HEK293 (cell line): Measurements from ENCODE around the gene INSM1.

Experiments used
- CTCF ChIA-PET: fragments of 350-600 bp; formaldehyde crosslinking; extraction: SDS; loops from one replicate; lab custom pipeline; 2021; ENCODE audit warnings: antibody characterized with exemption; lab: Yijun Ruan, JAX
- POLR2A ChIA-PET: fragments of 300-600 bp; formaldehyde crosslinking; extraction: SDS; loops from one replicate; lab custom pipeline; 2020; ENCODE audit warnings: antibody characterized with exemption, inconsistent platforms; lab: Yijun Ruan, JAX
- H3K27ac ChIP-seq: fragments of 200-500 bp; sonication (Bioruptor generic); 2 replicates; pipeline ENCODE4 v1.5.1; 2014; ENCODE audit warnings: low read depth, low read length, control low read depth, inconsistent platforms; ENCODE audit errors: extremely low read depth
- H3K36me3 ChIP-seq, 2 experiments: fragments of 200-500 bp in 1 of 2; sonication (Bioruptor generic) in 1 of 2; 1 replicate in 1 of 2; 2 replicates in 1 of 2; pipeline ENCODE4 v1.5.1; 2014 to 2017; ENCODE audit warnings: inconsistent platforms in 2 of 2, low read length in 2 of 2; ENCODE audit not compliant: control insufficient read depth in 2 of 2, insufficient read depth in 1 of 2
- H3K4me1 ChIP-seq: fragments of 200-500 bp; sonication (Bioruptor generic); 2 replicates; pipeline ENCODE4 v1.5.1; 2014; ENCODE audit warnings: mild to moderate bottlenecking, low read length, inconsistent platforms; ENCODE audit not compliant: control insufficient read depth, insufficient read depth
- H3K4me3 ChIP-seq: 2 replicates; pipeline ENCODE4 v1.5.1; 2011; ENCODE audit warnings: low read depth, mild to moderate bottlenecking, control low read depth, low read length, moderate library complexity
- H3K9me3 ChIP-seq: fragments of 200-500 bp; sonication (Bioruptor generic); 2 replicates; pipeline ENCODE4 v1.5.1; 2014; ENCODE audit warnings: low read depth, low read length, inconsistent platforms; ENCODE audit not compliant: control insufficient read depth, insufficient read depth
- GFI1B ChIP-seq: fragments of 450-650 bp; formaldehyde crosslinking; IDR thresholded peaks from 2 replicates; pipeline ENCODE4 v1.5.1; 2016; ENCODE audit warnings: missing biosample characterization, missing genetic modification characterization
- GLIS1 ChIP-seq: fragments of 450-650 bp; formaldehyde crosslinking; IDR thresholded peaks from 2 replicates; pipeline ENCODE4 v1.5.1; 2016; ENCODE audit warnings: missing biosample characterization, missing genetic modification characterization
- SCRT1 ChIP-seq: fragments of 450-650 bp; formaldehyde crosslinking; IDR thresholded peaks from 2 replicates; pipeline ENCODE4 v1.5.1; 2016; ENCODE audit warnings: missing biosample characterization, missing genetic modification characterization, borderline replicate concordance
- SCRT2 ChIP-seq: fragments of 450-650 bp; formaldehyde crosslinking; IDR thresholded peaks from 2 replicates; pipeline ENCODE4 v1.5.1; 2016; ENCODE audit warnings: missing biosample characterization, missing genetic modification characterization
- YY2 ChIP-seq: fragments of 450-650 bp; formaldehyde crosslinking; IDR thresholded peaks from 2 replicates; pipeline ENCODE4 v1.5.1; 2016; ENCODE audit warnings: missing biosample characterization, missing genetic modification characterization
- ZNF132 ChIP-seq: fragments of 450-650 bp; formaldehyde crosslinking; IDR thresholded peaks from 2 replicates; pipeline ENCODE4 v1.5.1; 2017; ENCODE audit warnings: missing biosample characterization, missing genetic modification characterization, borderline replicate concordance
- ZNF16 ChIP-seq: fragments of 450-650 bp; formaldehyde crosslinking; IDR thresholded peaks from 2 replicates; pipeline ENCODE4 v1.5.1; 2016; ENCODE audit warnings: low read depth, missing biosample characterization, missing genetic modification characterization
- ZNF175 ChIP-seq: fragments of 450-650 bp; formaldehyde crosslinking; IDR thresholded peaks from 2 replicates; pipeline ENCODE4 v1.5.1; 2016; ENCODE audit warnings: missing biosample characterization, missing genetic modification characterization
- ZNF416 ChIP-seq: fragments of 450-650 bp; formaldehyde crosslinking; IDR thresholded peaks from 2 replicates; pipeline ENCODE4 v1.5.1; 2016; ENCODE audit warnings: missing biosample characterization, missing genetic modification characterization
- ZNF514 ChIP-seq: fragments of 450-650 bp; formaldehyde crosslinking; IDR thresholded peaks from 2 replicates; pipeline ENCODE4 v1.5.1; 2016; ENCODE audit warnings: missing biosample characterization, missing genetic modification characterization
- ZNF529 ChIP-seq: fragments of 450-650 bp; formaldehyde crosslinking; IDR thresholded peaks from 2 replicates; pipeline ENCODE4 v1.5.1; 2017; ENCODE audit warnings: missing genetic modification characterization, missing biosample characterization; ENCODE audit not compliant: insufficient replicate concordance
- ZNF530 ChIP-seq: fragments of 450-650 bp; formaldehyde crosslinking; IDR thresholded peaks from 2 replicates; pipeline ENCODE4 v1.5.1; 2016; ENCODE audit warnings: low read depth, missing biosample characterization, missing genetic modification characterization
- ZNF544 ChIP-seq: fragments of 450-650 bp; formaldehyde crosslinking; IDR thresholded peaks from 2 replicates; pipeline ENCODE4 v1.5.0; 2017; ENCODE audit warnings: missing biosample characterization, missing genetic modification characterization
- ZNF555 ChIP-seq: fragments of 450-650 bp; formaldehyde crosslinking; conservative IDR thresholded peaks from 2 replicates; pipeline ENCODE4 v1.5.1; 2017; ENCODE audit warnings: missing biosample characterization, mild to moderate bottlenecking, missing genetic modification characterization, inconsistent platforms
- ZNF558 ChIP-seq: fragments of 450-650 bp; formaldehyde crosslinking; IDR thresholded peaks from 2 replicates; pipeline ENCODE4 v1.5.1; 2016; ENCODE audit warnings: missing biosample characterization, missing genetic modification characterization
- TF ChIP-seq, protein P1 (sequence below): fragments of 450-650 bp; formaldehyde crosslinking; IDR thresholded peaks from 2 replicates; pipeline ENCODE4 v1.5.1; 2016; ENCODE audit warnings: missing biosample characterization, missing genetic modification characterization, low read depth
- TF ChIP-seq, protein P2 (sequence below): fragments of 450-650 bp; formaldehyde crosslinking; IDR thresholded peaks from 2 replicates; pipeline ENCODE4 v1.5.1; 2016; ENCODE audit warnings: missing biosample characterization, missing genetic modification characterization
- TF ChIP-seq, protein P3 (sequence below): fragments of 450-650 bp; formaldehyde crosslinking; IDR thresholded peaks from 2 replicates; pipeline ENCODE4 v1.5.1; 2017; ENCODE audit warnings: missing biosample characterization, missing genetic modification characterization
- TF ChIP-seq, protein P4 (sequence below): fragments of 450-650 bp; formaldehyde crosslinking; IDR thresholded peaks from 2 replicates; pipeline ENCODE4 v1.5.1; 2016; ENCODE audit warnings: missing biosample characterization, missing genetic modification characterization, borderline replicate concordance
- TF ChIP-seq, protein P5 (sequence below): fragments of 450-650 bp; formaldehyde crosslinking; IDR thresholded peaks from 2 replicates; pipeline ENCODE4 v1.5.1; 2016; ENCODE audit warnings: missing biosample characterization, missing genetic modification characterization, borderline replicate concordance

INSM1 gene

DNA sequence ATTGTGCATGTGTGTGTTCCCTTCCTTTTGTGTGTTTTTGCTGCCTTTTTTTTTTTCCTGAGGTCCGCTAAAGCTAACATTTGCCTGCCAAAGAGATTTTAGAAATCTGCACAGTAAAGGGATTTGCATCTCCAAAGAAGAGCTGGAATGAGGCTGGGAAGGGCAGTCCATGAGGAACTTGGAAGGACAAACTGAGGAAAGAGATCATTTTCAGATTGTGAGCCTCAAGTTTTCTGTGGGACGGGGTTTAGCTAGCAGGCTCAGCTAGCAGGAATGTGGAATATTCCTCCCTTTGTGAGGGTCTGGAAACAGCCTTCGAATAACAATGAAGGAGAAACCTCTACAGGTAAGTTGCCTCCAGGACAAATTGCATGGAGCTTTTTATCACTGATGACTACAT is 3.8 kb downstream of the INSM1 start:
- Histone ChIP-seq H3K4me1 (no peaks in the 10 kb centered on the region; the same call in 1 of the 2 replicates), H3K36me3 (no peaks in the 10 kb centered on the region), H3K4me3 (no peak overlapping the region), H3K9me3 (no peaks in the 10 kb centered on the region), H3K27ac (no peak overlapping the region)
- TF ChIP-seq, protein P1, sequence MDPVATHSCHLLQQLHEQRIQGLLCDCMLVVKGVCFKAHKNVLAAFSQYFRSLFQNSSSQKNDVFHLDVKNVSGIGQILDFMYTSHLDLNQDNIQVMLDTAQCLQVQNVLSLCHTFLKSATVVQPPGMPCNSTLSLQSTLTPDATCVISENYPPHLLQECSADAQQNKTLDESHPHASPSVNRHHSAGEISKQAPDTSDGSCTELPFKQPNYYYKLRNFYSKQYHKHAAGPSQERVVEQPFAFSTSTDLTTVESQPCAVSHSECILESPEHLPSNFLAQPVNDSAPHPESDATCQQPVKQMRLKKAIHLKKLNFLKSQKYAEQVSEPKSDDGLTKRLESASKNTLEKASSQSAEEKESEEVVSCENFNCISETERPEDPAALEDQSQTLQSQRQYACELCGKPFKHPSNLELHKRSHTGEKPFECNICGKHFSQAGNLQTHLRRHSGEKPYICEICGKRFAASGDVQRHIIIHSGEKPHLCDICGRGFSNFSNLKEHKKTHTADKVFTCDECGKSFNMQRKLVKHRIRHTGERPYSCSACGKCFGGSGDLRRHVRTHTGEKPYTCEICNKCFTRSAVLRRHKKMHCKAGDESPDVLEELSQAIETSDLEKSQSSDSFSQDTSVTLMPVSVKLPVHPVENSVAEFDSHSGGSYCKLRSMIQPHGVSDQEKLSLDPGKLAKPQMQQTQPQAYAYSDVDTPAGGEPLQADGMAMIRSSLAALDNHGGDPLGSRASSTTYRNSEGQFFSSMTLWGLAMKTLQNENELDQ (tag by site-specific recombination), result no peak
- TF ChIP-seq ZNF529, result no peak
- no peak for TF ChIP-seq ZNF16 (tag by site-specific recombination)
- no peak for TF ChIP-seq ZNF555 (tag by site-specific recombination)
- TF ChIP-seq, protein P2, sequence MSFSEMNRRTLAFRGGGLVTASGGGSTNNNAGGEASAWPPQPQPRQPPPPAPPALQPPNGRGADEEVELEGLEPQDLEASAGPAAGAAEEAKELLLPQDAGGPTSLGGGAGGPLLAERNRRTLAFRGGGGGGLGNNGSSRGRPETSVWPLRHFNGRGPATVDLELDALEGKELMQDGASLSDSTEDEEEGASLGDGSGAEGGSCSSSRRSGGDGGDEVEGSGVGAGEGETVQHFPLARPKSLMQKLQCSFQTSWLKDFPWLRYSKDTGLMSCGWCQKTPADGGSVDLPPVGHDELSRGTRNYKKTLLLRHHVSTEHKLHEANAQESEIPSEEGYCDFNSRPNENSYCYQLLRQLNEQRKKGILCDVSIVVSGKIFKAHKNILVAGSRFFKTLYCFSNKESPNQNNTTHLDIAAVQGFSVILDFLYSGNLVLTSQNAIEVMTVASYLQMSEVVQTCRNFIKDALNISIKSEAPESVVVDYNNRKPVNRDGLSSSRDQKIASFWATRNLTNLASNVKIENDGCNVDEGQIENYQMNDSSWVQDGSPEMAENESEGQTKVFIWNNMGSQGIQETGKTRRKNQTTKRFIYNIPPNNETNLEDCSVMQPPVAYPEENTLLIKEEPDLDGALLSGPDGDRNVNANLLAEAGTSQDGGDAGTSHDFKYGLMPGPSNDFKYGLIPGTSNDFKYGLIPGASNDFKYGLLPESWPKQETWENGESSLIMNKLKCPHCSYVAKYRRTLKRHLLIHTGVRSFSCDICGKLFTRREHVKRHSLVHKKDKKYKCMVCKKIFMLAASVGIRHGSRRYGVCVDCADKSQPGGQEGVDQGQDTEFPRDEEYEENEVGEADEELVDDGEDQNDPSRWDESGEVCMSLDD (tag by site-specific recombination), result no peak
- POLR2A ChIA-PET, result no interaction called here
- CTCF ChIA-PET, result interaction anchor here (0.6 kb wide), 1 partner anchor 865 kb away, joined by 3 read pairs; no protein-coding TSS in a partner anchor

DNA sequence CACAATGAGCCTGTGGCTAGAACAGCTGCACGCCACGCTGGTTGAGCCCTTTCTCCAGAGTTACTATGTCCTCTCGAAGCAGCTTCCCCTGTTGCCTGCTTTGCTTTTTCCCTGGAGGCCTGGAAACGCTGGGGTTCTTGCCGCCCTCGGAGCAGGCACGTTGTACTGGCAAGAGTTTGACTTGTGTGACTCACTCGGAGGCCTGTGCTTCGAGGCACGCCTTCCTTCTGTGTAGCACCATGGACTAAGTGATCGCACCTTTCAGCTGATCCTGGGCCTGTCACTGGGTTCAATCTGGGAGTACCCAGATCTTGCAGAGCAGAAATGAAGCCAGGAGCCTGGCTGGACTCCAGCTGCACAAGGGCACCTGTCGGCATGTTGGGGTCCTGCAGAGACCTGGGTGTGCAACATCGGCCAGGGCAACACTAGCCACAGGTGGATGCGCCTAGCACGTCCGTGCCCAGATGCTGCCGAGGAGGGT is 5.2 kb downstream of the INSM1 start:
- Histone ChIP-seq H3K27ac (no peak overlapping the region), H3K9me3 (no peaks in the 10 kb centered on the region), H3K4me3 (no peak overlapping the region), H3K4me1 (no peaks in the 10 kb centered on the region; the same call in 1 of the 2 replicates), H3K36me3 (no peaks in the 10 kb centered on the region)
- ChIA-PET POLR2A (no interaction called here), CTCF (no interaction called here)
- TF ChIP-seq ZNF132 (tag by site-specific recombination) (no peak), SCRT2 (tag by site-specific recombination) (0 out of 2 replicates have a peak, but pooled peaks have one; percentile 59), SCRT1 (0 out of 2 replicates have a peak, but pooled peaks have one; percentile 41), GLIS1 (tag by site-specific recombination) (no peak)
- TF ChIP-seq, protein P3, sequence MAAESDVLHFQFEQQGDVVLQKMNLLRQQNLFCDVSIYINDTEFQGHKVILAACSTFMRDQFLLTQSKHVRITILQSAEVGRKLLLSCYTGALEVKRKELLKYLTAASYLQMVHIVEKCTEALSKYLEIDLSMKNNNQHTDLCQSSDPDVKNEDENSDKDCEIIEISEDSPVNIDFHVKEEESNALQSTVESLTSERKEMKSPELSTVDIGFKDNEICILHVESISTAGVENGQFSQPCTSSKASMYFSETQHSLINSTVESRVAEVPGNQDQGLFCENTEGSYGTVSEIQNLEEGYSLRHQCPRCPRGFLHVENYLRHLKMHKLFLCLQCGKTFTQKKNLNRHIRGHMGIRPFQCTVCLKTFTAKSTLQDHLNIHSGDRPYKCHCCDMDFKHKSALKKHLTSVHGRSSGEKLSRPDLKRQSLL (tag by site-specific recombination), result no peak

DNA sequence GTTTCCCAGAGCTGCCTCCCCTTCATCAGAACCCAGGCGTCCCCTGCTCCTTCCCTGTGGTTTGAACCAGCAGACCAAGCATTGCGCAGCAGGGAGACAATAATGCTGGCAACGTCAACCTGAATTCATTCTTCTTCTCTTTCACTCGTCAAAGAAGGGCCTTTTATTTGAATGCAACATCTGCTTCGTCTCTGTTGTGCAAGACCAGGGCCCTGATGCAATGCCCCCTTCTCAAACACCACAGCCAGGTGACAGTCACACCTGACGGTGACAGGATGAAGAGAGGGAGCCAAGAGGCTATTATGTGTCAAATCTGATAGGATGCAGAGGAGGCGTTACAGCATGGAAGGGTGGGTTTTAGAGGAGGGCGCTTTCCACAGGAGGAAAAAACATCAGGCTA is 8.0 kb downstream of the INSM1 start:
- Histone ChIP-seq H3K9me3 (no peaks in the 10 kb centered on the region), H3K4me3 (no peak overlapping the region), H3K27ac (no peak overlapping the region), H3K4me1 (no peaks in the 10 kb centered on the region; the same call in 1 of the 2 replicates), H3K36me3 (no peaks in the 10 kb centered on the region)
- ChIA-PET CTCF (interaction anchor here (0.8 kb wide), 1 partner anchor 16 kb away, joined by 4 read pairs; no protein-coding TSS in a partner anchor), POLR2A (no interaction called here)
- TF ChIP-seq YY2 (tag by site-specific recombination) (no peak), GFI1B (tag by site-specific recombination) (no peak), ZNF530 (tag by site-specific recombination) (no peak), ZNF544 (tag by site-specific recombination) (no peak), ZNF514 (no peak), ZNF416 (tag by site-specific recombination) (no peak), ZNF175 (tag by site-specific recombination) (no peak), ZNF558 (tag by site-specific recombination) (no peak)
- TF ChIP-seq, protein P4, sequence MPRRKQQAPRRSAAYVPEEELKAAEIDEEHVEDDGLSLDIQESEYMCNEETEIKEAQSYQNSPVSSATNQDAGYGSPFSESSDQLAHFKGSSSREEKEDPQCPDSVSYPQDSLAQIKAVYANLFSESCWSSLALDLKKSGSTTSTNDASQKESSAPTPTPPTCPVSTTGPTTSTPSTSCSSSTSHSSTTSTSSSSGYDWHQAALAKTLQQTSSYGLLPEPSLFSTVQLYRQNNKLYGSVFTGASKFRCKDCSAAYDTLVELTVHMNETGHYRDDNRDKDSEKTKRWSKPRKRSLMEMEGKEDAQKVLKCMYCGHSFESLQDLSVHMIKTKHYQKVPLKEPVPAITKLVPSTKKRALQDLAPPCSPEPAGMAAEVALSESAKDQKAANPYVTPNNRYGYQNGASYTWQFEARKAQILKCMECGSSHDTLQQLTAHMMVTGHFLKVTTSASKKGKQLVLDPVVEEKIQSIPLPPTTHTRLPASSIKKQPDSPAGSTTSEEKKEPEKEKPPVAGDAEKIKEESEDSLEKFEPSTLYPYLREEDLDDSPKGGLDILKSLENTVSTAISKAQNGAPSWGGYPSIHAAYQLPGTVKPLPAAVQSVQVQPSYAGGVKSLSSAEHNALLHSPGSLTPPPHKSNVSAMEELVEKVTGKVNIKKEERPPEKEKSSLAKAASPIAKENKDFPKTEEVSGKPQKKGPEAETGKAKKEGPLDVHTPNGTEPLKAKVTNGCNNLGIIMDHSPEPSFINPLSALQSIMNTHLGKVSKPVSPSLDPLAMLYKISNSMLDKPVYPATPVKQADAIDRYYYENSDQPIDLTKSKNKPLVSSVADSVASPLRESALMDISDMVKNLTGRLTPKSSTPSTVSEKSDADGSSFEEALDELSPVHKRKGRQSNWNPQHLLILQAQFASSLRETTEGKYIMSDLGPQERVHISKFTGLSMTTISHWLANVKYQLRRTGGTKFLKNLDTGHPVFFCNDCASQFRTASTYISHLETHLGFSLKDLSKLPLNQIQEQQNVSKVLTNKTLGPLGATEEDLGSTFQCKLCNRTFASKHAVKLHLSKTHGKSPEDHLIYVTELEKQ (tag by site-specific recombination), result no peak
- TF ChIP-seq, protein P5, sequence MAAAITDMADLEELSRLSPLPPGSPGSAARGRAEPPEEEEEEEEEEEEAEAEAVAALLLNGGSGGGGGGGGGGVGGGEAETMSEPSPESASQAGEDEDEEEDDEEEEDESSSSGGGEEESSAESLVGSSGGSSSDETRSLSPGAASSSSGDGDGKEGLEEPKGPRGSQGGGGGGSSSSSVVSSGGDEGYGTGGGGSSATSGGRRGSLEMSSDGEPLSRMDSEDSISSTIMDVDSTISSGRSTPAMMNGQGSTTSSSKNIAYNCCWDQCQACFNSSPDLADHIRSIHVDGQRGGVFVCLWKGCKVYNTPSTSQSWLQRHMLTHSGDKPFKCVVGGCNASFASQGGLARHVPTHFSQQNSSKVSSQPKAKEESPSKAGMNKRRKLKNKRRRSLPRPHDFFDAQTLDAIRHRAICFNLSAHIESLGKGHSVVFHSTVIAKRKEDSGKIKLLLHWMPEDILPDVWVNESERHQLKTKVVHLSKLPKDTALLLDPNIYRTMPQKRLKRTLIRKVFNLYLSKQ, result no peak
